Activated gamma-delta T cell treated with anti-CD3 and anti-CD28 coated beads, Interleukin-2, amount 50 U/mL, for 16 hours (primary cell): ENCODE measurements around the gene NDUFA6.
"Not testable (repeated sequence)": the region's sequence is repeated elsewhere in the genome, so short reads cannot be mapped to it uniquely, and the experiment has no call there.

Experiments used
- DNase-seq: peaks from one replicate; pipeline ENCODE4 v3.0.0-alpha.2; 2020; ENCODE audit warnings: low read depth

NDUFA6 gene

GRCh38 chr22:42090596-42091454 lies at the start of gene NDUFA6:
Gene NDUFA6 (minus strand): TSS chr22:42090772. CDS start chr22:42090744, 28 bp downstream.
- DNase-seq: peak; percentile 97

DNA sequence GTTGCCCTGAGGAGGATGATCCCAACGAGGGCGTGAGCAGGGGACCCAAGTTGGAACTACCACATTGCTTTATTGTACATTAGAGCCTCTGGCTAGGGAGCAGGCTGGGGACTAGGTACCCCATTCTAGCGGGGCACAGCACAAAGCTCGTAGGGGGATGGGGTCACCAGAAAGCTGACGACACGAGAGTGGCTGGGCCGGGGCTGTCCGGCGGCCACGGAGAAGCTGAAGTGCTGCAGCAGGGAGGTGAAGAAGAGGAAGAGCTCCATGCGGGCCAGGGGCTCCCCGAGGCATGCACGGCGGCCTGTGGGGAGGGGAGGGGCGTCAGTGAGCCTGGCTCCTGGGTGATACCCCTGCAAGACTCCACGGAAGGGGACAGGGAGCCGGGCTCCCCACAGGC lies 49.6 kb upstream of the NDUFA6 start:
- not testable (repeated sequence) for DNase-seq

DNA sequence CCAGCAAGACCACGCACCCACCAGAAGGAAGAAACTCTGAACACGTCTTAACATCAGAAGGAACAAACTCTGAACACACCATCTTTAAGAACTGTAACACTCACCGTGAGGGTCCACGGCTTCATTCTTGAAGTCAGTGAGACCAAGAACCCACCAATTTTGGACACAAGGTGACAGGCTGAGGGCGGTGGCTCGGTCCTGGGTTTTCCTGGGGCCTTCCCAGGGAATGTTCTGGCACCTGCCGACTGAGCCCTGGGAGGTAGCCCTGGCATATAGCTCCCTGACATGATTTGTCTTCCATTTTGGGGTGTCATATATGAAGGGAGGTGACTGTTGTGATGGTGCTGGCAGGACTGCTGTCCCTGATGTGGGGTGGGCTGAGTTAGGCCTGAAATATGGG lies 48.9 kb upstream of the NDUFA6 start:
- not testable (repeated sequence) for DNase-seq

- DNase-seq: no peak
These were observed 48.4 kb upstream of the NDUFA6 start for GRCh38 chr22:42138972-42139371.

DNA sequence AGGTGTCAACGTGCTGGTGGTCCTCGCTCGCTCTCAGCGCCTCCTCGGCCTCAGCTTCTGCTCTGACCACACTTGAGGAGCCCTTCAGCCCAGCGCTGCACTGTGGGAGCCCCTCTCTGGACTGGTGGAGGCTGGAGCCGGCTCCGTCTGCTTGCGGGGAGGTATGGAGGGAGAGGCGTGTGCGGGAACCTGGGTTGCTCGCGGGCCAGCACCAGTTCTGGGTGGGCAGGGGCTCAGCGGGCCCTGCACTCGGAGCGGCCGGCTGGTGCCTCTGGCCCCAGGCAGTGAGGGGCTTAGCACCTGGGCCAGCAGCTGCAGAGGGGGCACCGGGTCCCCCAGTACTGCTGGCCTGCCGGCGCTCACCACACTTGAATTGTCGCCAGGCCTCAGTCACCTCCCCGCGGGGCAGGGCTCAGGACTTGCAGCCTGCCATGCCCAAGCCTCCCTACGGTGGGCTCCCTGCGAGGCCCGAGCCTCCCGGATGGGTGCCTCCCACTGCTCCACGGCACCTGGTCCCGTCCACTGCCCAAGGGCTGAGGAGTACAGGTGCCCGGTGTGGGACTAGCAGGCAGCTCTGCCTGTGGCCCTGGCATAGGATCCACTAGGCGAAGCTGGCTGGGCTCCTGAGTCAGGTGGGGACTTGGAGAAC lies 47.7 kb upstream of the NDUFA6 start:
- DNase-seq: no peak

DNA sequence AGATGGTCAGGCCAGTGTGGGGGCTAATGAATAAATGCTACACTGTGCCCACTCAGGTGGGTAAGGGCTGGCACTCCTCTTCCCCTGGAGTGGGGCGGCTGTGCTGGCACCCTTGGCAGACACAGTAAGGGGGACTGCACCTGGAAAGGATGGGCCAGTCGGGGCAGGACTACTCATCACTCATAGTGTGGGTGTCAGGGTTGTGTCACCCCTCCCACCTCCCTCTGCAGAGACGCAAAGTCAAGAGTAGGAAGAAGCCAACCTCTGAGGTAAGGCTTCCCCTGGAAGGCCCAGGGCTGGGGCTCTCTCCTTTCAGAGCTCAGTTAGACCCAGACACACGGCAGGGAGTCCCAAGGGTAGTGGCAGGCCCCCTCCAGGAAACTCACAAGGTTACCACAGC lies 45.1 kb upstream of the NDUFA6 start:
- DNase-seq: not testable (repeated sequence)

DNA sequence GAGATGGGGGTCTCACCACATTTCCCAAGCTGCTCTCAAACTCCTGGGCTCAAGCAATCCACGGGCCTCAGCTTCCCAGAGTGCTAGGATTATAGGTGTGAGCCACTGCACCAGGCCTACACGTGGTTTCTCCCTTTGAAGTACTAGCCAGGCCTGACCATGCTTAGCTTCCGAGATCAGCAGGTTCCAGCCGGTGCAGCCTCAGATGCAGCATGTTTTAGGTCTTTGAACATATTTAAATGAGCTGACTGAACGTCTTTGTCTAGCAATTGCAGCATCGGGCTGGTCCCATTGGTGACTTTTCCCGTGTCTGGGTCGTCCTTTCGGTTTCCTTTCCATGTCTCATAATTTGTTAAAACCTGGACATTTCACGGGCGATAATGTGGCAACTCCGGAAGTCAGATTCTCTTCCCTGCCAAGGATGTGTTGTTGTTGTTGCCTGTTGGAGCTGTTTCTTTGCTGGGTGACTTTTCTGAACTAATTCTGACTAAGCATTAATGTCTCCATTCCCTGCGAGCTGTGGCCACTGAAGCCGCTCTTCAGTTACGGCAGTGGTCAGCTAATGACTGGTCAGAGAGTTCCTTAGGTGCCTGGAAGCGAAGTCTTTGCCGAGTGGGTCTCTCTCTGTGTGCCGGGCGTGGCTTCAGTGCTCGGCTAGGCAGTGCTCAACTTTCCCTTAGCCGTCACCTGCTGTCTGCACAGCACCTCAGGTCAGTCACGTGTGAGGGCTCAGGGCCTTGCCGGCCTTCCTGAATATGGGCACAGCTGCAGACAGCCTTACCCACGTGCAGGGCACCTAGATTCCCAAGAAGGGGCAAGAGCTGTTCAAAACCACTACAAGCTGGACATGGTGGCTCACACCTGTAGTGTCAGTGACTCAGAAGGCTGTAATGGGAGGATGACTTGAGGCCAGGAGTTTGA lies 43.8 kb upstream of the NDUFA6 start:
- no peak for DNase-seq

DNA sequence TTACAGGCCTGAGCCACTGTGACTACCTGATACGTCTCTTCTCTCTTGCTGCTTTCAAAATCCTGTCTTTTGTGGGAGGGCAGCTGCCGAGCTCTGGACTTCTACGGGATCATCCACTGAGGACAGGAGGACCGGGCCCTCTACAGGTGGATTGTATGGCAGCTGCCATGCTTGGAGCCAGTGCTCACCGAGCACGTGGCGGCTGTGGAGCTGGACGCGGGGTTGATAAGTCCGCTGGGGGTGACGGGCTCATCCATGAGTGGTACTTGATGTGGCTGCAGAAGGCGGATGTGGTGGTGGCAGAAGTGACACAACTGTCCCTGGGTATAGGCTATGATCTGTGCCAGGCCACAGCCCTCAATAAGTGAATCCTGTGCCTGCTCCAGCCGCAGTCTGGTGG lies 41.9 kb upstream of the NDUFA6 start:
- no peak for DNase-seq

DNA sequence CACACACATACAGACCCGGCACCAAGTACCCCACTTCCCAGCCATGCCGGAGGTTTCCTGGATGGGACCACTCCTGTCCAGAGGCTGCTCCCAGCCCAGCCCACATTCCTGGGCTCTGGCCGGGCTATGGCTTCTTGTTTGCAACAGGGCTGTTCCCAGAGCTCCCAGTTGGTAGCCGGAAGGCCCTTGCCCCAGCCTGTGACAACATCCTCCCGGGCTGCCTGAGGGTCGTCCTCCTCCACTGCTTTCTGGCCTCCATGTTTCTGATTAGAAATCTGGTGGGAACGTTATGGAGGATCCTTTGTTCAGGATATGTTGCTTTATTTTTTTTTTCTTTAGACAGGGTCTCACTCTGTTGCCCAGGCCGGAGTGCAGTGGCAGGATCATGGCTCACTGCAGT lies 41.0 kb upstream of the NDUFA6 start:
- DNase-seq: no peak

DNA sequence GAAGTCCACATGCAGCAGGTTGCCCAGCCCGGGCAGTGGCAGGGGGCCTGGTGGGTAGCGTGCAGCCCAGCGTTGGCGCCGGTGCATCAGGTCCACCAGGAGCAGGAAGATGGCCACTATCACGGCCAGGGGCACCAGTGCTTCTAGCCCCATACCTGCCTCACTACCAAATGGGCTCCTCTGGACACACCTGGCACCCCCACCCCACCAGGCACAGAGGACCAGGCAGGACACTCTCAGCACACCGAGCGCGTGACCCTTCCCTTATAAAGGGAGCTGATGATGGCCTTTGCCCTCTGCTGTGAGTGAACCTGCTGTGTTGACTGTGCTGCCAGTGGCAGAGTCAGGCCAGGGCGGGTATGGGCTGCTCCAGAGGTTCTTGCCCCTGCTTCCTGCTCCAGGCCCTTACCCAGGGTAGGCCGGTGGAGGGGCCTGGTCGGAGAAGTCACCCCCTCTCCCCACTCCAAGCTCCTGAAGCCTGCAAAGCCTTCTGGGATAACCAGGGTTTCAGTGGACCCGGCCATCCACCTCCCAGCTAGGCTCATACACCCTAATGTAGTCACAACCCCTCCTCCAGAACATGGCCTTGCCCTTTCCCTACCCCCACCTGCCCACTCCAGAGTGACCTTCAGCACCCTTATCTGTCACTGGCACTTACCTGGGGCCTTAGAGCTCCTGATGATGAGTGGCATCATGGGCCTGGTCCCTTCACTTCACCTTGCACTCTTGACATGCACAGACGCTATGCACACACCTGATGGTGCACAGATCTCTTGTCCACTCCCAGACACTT lies 40.3 kb upstream of the NDUFA6 start, which contains the start of gene CYP2D6:
Gene CYP2D6, minus strand, starts transcription at position 172 of the 793 bp plus-strand sequence. Its CDS starts 19 bp downstream, at position 153.
- DNase-seq: not testable (repeated sequence)

GRCh38 chr22:42130182-42130581 lies 39.6 kb upstream of the NDUFA6 start:
- not testable (repeated sequence) for DNase-seq

- not testable (repeated sequence) for DNase-seq
These were observed 38.5 kb upstream of the NDUFA6 start for GRCh38 chr22:42128776-42129694.

GRCh38 chr22:42128007-42128406 lies 37.4 kb upstream of the NDUFA6 start:
- DNase-seq: not testable (repeated sequence)

DNA sequence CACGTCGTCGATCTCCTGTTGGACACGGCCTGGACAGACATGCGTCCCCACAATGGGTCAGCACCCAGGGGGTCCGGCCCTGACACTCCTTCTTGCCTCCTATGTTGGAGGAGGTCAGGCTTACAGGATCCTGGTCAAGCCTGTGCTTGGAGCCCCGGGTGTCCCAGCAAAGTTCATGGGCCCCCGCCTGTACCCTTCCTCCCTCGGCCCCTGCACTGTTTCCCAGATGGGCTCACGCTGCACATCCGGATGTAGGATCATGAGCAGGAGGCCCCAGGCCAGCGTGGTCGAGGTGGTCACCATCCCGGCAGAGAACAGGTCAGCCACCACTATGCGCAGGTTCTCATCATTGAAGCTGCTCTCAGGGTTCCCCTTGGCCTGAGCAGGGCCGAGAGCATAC lies 37.0 kb upstream of the NDUFA6 start:
- DNase-seq: no peak

DNA sequence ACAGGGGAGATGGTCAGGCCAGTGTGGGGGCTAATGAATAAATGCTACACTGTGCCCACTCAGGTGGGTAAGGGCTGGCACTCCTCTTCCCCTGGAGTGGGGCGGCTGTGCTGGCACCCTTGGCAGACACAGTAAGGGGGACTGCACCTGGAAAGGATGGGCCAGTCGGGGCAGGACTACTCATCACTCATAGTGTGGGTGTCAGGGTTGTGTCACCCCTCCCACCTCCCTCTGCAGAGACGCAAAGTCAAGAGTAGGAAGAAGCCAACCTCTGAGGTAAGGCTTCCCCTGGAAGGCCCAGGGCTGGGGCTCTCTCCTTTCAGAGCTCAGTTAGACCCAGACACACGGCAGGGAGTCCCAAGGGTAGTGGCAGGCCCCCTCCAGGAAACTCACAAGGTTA lies 33.0 kb upstream of the NDUFA6 start:
- DNase-seq: not testable (repeated sequence)

GRCh38 chr22:42120231-42121021 lies 29.9 kb upstream of the NDUFA6 start:
- peak; percentile 25 for DNase-seq

GRCh38 chr22:42116848-42117424 lies 26.4 kb upstream of the NDUFA6 start:
- no peak for DNase-seq

- DNase-seq: not testable (repeated sequence)
These were observed 24.9 kb upstream of the NDUFA6 start for GRCh38 chr22:42115420-42115830.

GRCh38 chr22:42114721-42115120 lies 24.1 kb upstream of the NDUFA6 start:
- no peak for DNase-seq
